Glutamatergic neuron (in vitro differentiated cells): Measurements from ENCODE around the gene UBR4. TPM values are rescaled to one million over a fixed set of nuclear protein-coding genes. Genes with fewer than 3 reads are reported as not detected.

ENCODE experiments used
- DNase-seq: peaks from one replicate; pipeline ENCODE4 v3.0.0; 2022
- H3K27ac Mint-ChIP-seq: one replicate; pipeline ENCODE4 v1.8.0; 2020; ENCODE audit warnings: mild to moderate bottlenecking, mixed read lengths, inconsistent platforms; ENCODE audit not compliant: unreplicated experiment
- H3K27me3 Mint-ChIP-seq: one replicate; pipeline ENCODE4 v1.8.0; 2020; ENCODE audit warnings: mild to moderate bottlenecking, moderate library complexity, mixed read lengths, inconsistent platforms; ENCODE audit not compliant: unreplicated experiment
- H3K36me3 Mint-ChIP-seq: one replicate; pipeline ENCODE4 v1.8.0; 2020; ENCODE audit warnings: mild to moderate bottlenecking, mixed read lengths, inconsistent platforms; ENCODE audit not compliant: unreplicated experiment
- H3K4me1 Mint-ChIP-seq: one replicate; pipeline ENCODE4 v1.8.0; 2020; ENCODE audit warnings: mild to moderate bottlenecking, low read depth, mixed read lengths, inconsistent platforms; ENCODE audit not compliant: unreplicated experiment
- H3K4me3 Mint-ChIP-seq: one replicate; pipeline ENCODE4 v1.8.0; 2020; ENCODE audit warnings: mild to moderate bottlenecking, mixed read lengths, inconsistent platforms; ENCODE audit not compliant: unreplicated experiment
- H3K9me3 Mint-ChIP-seq: one replicate; pipeline ENCODE4 v1.8.0; 2020; ENCODE audit warnings: mild to moderate bottlenecking, moderate library complexity, mixed read lengths, inconsistent platforms; ENCODE audit not compliant: unreplicated experiment
- CTCF ChIP-seq: fragments of 200-600 bp; sonication (generic); IDR thresholded peaks from one replicate; pipeline ENCODE4 v1.5.0; 2021; ENCODE audit not compliant: partially characterized antibody, unreplicated experiment
- total RNA-seq: library from RNA; stranded (reverse); fragmentation: NEBNext Ultra II Directional; extraction: Animal tissue kit (Norgen Biotek cat#: 25700); gene quantifications from one replicate; pipeline ENCODE4 v1.2.1, GENCODE V29; 2021; ENCODE audit not compliant: unreplicated experiment

UBR4 gene
- total RNA-seq, 1 donor from 2014 or later = 176 TPM

GRCh38 chr1:19110257-19110927 lies 99.7 kb downstream of the UBR4 start:
- Mint-ChIP-seq H3K27me3 (no peaks in the 10 kb centered on the region), H3K27ac (no peak overlapping the region), H3K9me3 (peaks cover 6% of the 10 kb centered on the region), H3K4me3 (no peak overlapping the region), H3K36me3 (peaks cover 5% of the 10 kb centered on the region), H3K4me1 (no peaks in the 10 kb centered on the region)
- no peak for TF ChIP-seq CTCF
- DNase-seq = no peak

- no peak for DNase-seq
- Mint-ChIP-seq H3K4me3 (no peak overlapping the region), H3K4me1 (no peaks in the 10 kb centered on the region), H3K9me3 (peaks cover 6% of the 10 kb centered on the region), H3K27ac (no peak overlapping the region), H3K27me3 (no peaks in the 10 kb centered on the region), H3K36me3 (peaks cover 5% of the 10 kb centered on the region)
- no peak for TF ChIP-seq CTCF
Measured at GRCh38 chr1:19109545-19109944, 100.5 kb downstream of the UBR4 start.

- Mint-ChIP-seq H3K9me3 (peaks cover 3% of the 10 kb centered on the region), H3K4me3 (no peak overlapping the region), H3K27me3 (no peaks in the 10 kb centered on the region), H3K27ac (no peak overlapping the region), H3K36me3 (peaks cover 4% of the 10 kb centered on the region), H3K4me1 (no peaks in the 10 kb centered on the region)
- DNase-seq = no peak
- TF ChIP-seq CTCF = no peak
Measured at GRCh38 chr1:19101244-19101643, 108.8 kb downstream of the UBR4 start.

- peaks cover 2% of the 10 kb centered on the region for H3K9me3 Mint-ChIP-seq
- no peak overlapping the region for H3K27ac Mint-ChIP-seq
- H3K4me1 Mint-ChIP-seq = no peaks in the 10 kb centered on the region
- no peak for TF ChIP-seq CTCF
- no peak for DNase-seq
- H3K27me3 Mint-ChIP-seq = no peaks in the 10 kb centered on the region
- no peak overlapping the region for H3K4me3 Mint-ChIP-seq
- H3K36me3 Mint-ChIP-seq = no peaks in the 10 kb centered on the region
Measured at GRCh38 chr1:19100028-19100427, 110.0 kb downstream of the UBR4 start.

GRCh38 chr1:19096990-19097389 lies 113.1 kb downstream of the UBR4 start:
- no peak for TF ChIP-seq CTCF
- DNase-seq = no peak
- H3K27ac Mint-ChIP-seq = no peak overlapping the region
- H3K9me3 Mint-ChIP-seq = peaks cover 2% of the 10 kb centered on the region
- no peaks in the 10 kb centered on the region for H3K36me3 Mint-ChIP-seq
- H3K27me3 Mint-ChIP-seq = no peaks in the 10 kb centered on the region
- no peak overlapping the region for H3K4me3 Mint-ChIP-seq
- H3K4me1 Mint-ChIP-seq = no peaks in the 10 kb centered on the region
